Measurements from ENCODE around the gene MVB12B. TPM values are rescaled to one million over a fixed set of nuclear protein-coding genes. Genes with fewer than 3 reads are reported as not detected.

Gene MVB12B
- total RNA-seq, 1 experiment from 2014 or later = 4.5 TPM

GRCh38 chr9:126335837-126336735 is 9.5 kb downstream of the MVB12B start:
- TF ChIP-seq CTCF (IDR thresholded peaks at IDR 0.05; ENCODE audit: unreplicated experiment) = no peak
- H3K27me3 Mint-ChIP-seq (ENCODE audit: unreplicated experiment) = no peaks in the 10 kb centered on the region
- intact Hi-C loops (cut with micrococcal nuclease; ENCODE audit: unreplicated experiment) = no loop called here
- no peak overlapping the region for H3K27ac Mint-ChIP-seq (ENCODE audit: unreplicated experiment)
- CTCF ChIA-PET = no interaction called here
- DNase-seq = no peak
- H3K4me1 Mint-ChIP-seq (ENCODE audit: low read depth, unreplicated experiment) = no peaks in the 10 kb centered on the region
- H3K36me3 Mint-ChIP-seq (ENCODE audit: insufficient read depth, unreplicated experiment) = no peaks in the 10 kb centered on the region
- H3K9me3 Mint-ChIP-seq (ENCODE audit: low read depth, unreplicated experiment) = no peaks in the 10 kb centered on the region
- no TSS peak for BruUV-seq (replicated peaks)
- H3K4me3 Mint-ChIP-seq (ENCODE audit: low read depth, unreplicated experiment) = no peak overlapping the region

- H3K4me1 Mint-ChIP-seq (ENCODE audit: low read depth, unreplicated experiment) = no peaks in the 10 kb centered on the region
- intact Hi-C loops (cut with micrococcal nuclease; ENCODE audit: unreplicated experiment) = no loop called here
- CTCF ChIA-PET = no interaction called here
- no peak for DNase-seq
- H3K9me3 Mint-ChIP-seq (ENCODE audit: low read depth, unreplicated experiment) = no peaks in the 10 kb centered on the region
- H3K27me3 Mint-ChIP-seq (ENCODE audit: unreplicated experiment) = no peaks in the 10 kb centered on the region
- no peaks in the 10 kb centered on the region for H3K36me3 Mint-ChIP-seq (ENCODE audit: insufficient read depth, unreplicated experiment)
- H3K4me3 Mint-ChIP-seq (ENCODE audit: low read depth, unreplicated experiment) = no peak overlapping the region
- no TSS peak for BruUV-seq (replicated peaks)
- no peak overlapping the region for H3K27ac Mint-ChIP-seq (ENCODE audit: unreplicated experiment)
- no peak for TF ChIP-seq CTCF (IDR thresholded peaks at IDR 0.05; ENCODE audit: unreplicated experiment)
Measured at GRCh38 chr9:126336736-126337325, 10.2 kb downstream of the MVB12B start.

- no peak for DNase-seq
- Mint-ChIP-seq H3K9me3 (ENCODE audit: low read depth, unreplicated experiment) (no peaks in the 10 kb centered on the region), H3K4me1 (ENCODE audit: low read depth, unreplicated experiment) (no peaks in the 10 kb centered on the region), H3K4me3 (ENCODE audit: low read depth, unreplicated experiment) (no peak overlapping the region), H3K36me3 (ENCODE audit: insufficient read depth, unreplicated experiment) (no peaks in the 10 kb centered on the region), H3K27me3 (ENCODE audit: unreplicated experiment) (no peaks in the 10 kb centered on the region), H3K27ac (ENCODE audit: unreplicated experiment) (no peak overlapping the region)
- no TSS peak for BruUV-seq (replicated peaks)
- intact Hi-C loops (cut with micrococcal nuclease; ENCODE audit: unreplicated experiment) = no loop called here
- CTCF ChIA-PET = no interaction called here
- TF ChIP-seq CTCF (IDR thresholded peaks at IDR 0.05; ENCODE audit: unreplicated experiment) = no peak
Measured at GRCh38 chr9:126337729-126338372, 11.2 kb downstream of the MVB12B start.

GRCh38 chr9:126338945-126339344 is 12.3 kb downstream of the MVB12B start:
- no peak for TF ChIP-seq CTCF (IDR thresholded peaks at IDR 0.05; ENCODE audit: unreplicated experiment)
- no peak for DNase-seq
- Mint-ChIP-seq H3K4me3 (ENCODE audit: low read depth, unreplicated experiment) (no peak overlapping the region), H3K27me3 (ENCODE audit: unreplicated experiment) (no peaks in the 10 kb centered on the region), H3K4me1 (ENCODE audit: low read depth, unreplicated experiment) (no peaks in the 10 kb centered on the region), H3K9me3 (ENCODE audit: low read depth, unreplicated experiment) (no peaks in the 10 kb centered on the region), H3K27ac (ENCODE audit: unreplicated experiment) (no peak overlapping the region), H3K36me3 (ENCODE audit: insufficient read depth, unreplicated experiment) (no peaks in the 10 kb centered on the region)
- BruUV-seq (replicated peaks) = no TSS peak
- CTCF ChIA-PET = no interaction called here
- intact Hi-C loops (cut with micrococcal nuclease; ENCODE audit: unreplicated experiment) = no loop called here
